ENCODE results near the gene ADGRG7. TPM values are rescaled to one million over a fixed set of nuclear protein-coding genes. Genes with fewer than 3 reads are reported as not detected.
"Not testable (repeated sequence)": the region's sequence is repeated elsewhere in the genome, so short reads cannot be mapped to it uniquely, and the experiment has no call there.

Gene ADGRG7, protein sequence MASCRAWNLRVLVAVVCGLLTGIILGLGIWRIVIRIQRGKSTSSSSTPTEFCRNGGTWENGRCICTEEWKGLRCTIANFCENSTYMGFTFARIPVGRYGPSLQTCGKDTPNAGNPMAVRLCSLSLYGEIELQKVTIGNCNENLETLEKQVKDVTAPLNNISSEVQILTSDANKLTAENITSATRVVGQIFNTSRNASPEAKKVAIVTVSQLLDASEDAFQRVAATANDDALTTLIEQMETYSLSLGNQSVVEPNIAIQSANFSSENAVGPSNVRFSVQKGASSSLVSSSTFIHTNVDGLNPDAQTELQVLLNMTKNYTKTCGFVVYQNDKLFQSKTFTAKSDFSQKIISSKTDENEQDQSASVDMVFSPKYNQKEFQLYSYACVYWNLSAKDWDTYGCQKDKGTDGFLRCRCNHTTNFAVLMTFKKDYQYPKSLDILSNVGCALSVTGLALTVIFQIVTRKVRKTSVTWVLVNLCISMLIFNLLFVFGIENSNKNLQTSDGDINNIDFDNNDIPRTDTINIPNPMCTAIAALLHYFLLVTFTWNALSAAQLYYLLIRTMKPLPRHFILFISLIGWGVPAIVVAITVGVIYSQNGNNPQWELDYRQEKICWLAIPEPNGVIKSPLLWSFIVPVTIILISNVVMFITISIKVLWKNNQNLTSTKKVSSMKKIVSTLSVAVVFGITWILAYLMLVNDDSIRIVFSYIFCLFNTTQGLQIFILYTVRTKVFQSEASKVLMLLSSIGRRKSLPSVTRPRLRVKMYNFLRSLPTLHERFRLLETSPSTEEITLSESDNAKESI
- total RNA-seq, result not detected

DNA sequence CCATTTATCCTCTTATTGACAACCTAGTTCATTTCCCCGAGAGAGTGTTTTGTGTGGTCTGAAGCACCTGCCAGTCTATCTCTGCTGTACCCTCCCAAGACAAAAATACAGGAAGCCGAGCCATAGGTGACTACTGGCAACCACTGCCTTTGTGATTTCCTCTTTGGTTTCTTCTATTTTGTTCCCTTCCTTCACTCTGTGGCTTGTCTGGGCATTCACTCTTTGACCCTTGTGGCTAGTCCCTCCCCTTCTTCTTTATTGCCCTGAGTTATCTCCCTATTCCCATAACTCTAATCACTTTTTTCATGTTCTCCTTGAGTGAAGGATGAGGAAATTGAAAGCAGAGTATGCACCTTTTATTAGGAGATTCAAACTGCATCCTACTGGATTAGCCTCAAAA lies at the start of gene ADGRG7:
ADGRG7 (plus strand) TSS at position 297 of the 400 bp plus-strand sequence. CDS start 256 bp downstream, outside the sequence.
- FAIRE-seq, result no peak

GRCh38 chr3:100560426-100560825 lies 49.0 kb upstream of the ADGRG7 start:
- no peak for FAIRE-seq
- no peak for DNase-seq (ENCODE audit: low spot score in 2 of 2)

More for the DNA sequence above, at the start of gene ADGRG7:
- no peak for DNase-seq (ENCODE audit: low spot score in 2 of 2)

- DNase-seq (ENCODE audit: low spot score in 2 of 2) (no peak), FAIRE-seq (no peak)
These were observed 47.8 kb upstream of the ADGRG7 start for GRCh38 chr3:100561459-100562158.

- no peak for FAIRE-seq
These were observed 47.1 kb upstream of the ADGRG7 start for GRCh38 chr3:100562224-100562857.

GRCh38 chr3:100563228-100563627 lies 46.2 kb upstream of the ADGRG7 start:
- DNase-seq (ENCODE audit: low spot score in 2 of 2), result no peak
- no peak for FAIRE-seq

More at GRCh38 chr3:100562224-100562857, 47.1 kb upstream of the ADGRG7 start:
- no peak for DNase-seq (ENCODE audit: low spot score in 2 of 2)

GRCh38 chr3:100563652-100564211 lies 45.7 kb upstream of the ADGRG7 start:
- FAIRE-seq (no peak), DNase-seq (ENCODE audit: low spot score in 2 of 2) (no peak)

DNA sequence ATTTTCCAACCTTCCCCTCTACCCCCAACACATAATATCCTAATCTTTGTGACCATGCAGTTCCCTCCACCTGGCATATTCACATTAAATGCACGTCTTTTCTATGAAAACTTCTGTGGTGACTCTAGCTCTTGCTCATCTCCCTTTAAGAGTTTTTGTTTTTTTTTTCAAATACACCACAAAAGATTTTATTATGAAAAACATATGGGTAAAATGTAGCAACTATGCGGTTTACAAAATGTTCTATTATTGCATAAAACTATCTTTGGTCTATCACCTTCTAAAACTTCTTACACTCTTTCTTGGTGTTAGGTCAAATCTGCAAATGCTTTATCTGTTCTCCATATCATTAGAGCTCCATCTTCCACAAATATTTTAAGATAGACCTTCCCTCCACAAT lies 38.6 kb upstream of the ADGRG7 start:
- FAIRE-seq, result no peak

GRCh38 chr3:100574536-100574935 lies 34.9 kb upstream of the ADGRG7 start:
- FAIRE-seq (no peak), DNase-seq (ENCODE audit: low spot score in 2 of 2) (no peak)

More for the DNA sequence above, 38.6 kb upstream of the ADGRG7 start:
- DNase-seq (ENCODE audit: low spot score in 2 of 2), result no peak

GRCh38 chr3:100575704-100576103 lies 33.7 kb upstream of the ADGRG7 start:
- DNase-seq (ENCODE audit: low spot score in 2 of 2) (no peak), FAIRE-seq (no peak)

GRCh38 chr3:100577382-100578008 lies 31.9 kb upstream of the ADGRG7 start:
- DNase-seq (ENCODE audit: low spot score in 2 of 2) (no peak), FAIRE-seq (no peak)

- DNase-seq (ENCODE audit: low spot score in 2 of 2), result no peak
- no peak for FAIRE-seq
These were observed 30.8 kb upstream of the ADGRG7 start for GRCh38 chr3:100578646-100579045.

DNA sequence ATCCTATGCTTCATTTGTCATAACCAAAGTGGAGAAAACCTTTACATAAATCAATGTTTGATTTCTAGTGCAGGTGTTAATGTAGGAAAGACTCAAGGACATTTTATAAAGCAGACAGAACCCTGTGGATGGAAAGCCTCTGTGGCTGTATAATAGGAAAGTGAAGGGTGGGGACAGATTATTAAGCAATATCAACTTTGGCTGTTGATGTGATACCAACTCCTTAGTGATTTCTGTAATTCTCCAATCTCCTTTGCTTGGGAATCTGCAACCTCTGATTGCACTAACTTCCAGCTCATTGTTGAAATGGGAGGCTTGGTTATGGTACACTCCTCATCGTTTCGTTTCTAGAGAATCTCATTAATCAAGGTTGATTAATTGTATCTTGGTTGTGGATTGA lies 29.3 kb upstream of the ADGRG7 start:
- DNase-seq (ENCODE audit: low spot score in 2 of 2) (no peak), FAIRE-seq (no peak)

DNA sequence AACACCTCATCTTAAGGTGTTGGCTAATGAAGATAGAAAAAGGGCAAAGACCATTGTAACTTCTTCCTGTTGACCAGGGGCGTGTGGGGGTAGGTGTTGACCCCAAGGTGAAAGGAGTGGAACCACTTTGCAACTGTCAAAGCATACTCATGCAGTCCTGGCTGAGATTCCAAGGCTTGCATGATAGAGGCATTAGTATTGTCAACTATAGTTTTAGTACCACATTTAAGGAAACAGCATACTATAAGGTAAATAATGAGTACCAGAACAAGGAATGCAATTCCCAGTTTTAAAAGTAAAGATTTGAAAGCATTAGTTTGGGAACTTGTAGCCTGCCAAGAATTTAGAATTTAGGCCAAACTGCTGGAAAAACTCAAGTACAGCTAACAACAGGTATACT lies 27.8 kb upstream of the ADGRG7 start:
- no peak for DNase-seq (ENCODE audit: low spot score in 2 of 2)
- no peak for FAIRE-seq

DNA sequence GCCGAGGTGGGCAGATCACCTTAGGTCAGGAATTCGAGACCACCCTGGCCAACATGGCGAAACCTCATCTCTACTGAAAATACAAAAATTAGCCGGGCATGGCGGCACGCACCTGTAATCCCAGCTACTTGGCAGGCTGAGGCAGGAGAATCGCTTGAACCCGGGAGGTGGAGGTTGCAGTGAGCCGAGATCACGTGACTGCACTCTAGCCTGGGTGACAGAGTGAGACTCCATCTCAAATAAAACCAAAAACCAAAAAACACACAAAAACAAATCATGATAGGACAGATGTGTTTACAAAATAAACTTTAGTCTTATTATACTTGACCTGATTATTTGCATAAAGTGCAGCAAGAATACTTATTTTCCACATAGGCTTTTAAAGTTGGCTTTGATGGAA lies 27.2 kb upstream of the ADGRG7 start:
- not testable (repeated sequence) for FAIRE-seq; DNase-seq (ENCODE audit: low spot score in 2 of 2)

DNA sequence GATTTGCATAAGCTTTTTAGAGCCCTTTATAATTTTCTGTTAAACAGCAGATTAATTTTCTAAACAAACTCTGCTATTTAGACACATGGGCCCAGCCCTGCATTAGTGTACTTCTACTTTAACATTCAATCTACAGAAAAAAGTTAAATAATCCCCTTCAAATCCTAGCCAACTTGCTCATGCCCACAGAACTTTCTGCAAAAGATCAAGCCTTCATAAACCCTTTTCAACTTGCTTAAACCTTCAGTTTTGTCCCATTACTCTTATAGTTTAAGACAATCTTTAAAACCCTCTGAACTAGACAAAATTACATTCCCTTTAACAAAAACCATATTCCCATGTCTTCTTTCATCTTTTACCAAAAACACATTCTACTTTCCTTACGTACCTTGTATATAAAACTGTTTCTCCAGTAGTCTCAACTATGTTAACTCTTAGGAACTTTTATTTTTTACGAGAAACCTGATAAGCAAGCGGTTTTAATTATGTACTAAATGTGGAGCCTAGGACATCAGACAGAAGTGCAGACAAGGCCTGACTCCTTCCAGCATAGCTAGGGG lies 25.2 kb upstream of the ADGRG7 start:
- FAIRE-seq (no peak), DNase-seq (ENCODE audit: low spot score in 2 of 2) (no peak)

DNA sequence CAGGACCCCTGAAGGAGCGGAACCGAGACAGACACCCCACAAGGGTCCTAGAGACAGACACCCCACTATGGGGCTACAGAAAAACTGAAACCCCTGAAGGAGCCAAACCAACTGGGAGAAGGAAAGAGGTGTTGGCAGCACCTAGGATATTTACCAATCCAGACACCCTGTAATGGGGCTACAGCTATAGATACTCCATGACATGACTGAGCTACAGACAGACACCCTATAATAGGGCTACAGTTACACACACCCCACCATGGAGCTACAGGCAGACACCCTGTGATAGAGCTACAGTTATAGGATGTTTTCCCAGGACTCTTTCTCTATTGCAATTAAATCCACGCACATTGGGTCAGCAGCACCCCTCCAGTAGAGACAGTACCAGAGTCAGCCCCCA lies 22.6 kb upstream of the ADGRG7 start:
- no peak for FAIRE-seq
- DNase-seq (ENCODE audit: low spot score in 2 of 2), result no peak

- FAIRE-seq, result no peak
- DNase-seq (ENCODE audit: low spot score in 2 of 2), result no peak
These were observed 21.1 kb upstream of the ADGRG7 start for GRCh38 chr3:100588251-100588650.

DNA sequence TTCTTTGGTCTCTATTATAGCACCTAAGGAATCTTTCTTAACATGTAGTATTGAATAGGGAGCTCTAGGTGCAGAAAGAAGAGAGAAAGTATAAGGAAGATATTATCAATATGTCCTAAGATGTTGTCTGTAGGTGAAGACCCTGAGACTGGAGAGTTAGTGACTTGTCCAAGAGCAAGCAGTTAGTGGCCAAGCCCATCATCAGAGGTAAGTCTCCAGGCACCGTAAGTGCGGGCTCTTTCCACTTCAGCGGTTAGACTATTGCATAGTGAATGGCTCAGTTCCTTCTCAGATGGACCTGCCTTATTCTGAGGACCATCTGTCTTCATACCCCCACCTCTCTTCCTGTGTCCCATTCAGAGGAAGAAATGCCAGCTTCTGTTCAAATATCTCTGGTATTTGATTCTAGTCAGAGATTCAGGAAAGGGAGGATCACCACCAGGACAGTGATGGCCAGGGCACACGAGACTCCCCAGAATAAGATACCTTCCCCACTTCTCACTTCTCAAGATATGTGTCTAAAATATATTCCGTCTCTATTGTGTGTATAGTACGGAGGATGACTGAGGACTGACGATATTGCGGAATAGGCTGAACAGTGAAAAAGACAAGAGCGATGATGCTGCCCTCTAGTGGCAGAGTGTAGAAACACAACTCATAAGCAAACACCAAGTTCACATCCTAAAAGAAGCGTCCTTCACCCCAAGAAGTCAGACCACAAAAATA lies 19.1 kb upstream of the ADGRG7 start:
- DNase-seq (ENCODE audit: low spot score in 2 of 2), result peak; percentile 44 to 70
- FAIRE-seq, result peak; percentile 88

- FAIRE-seq (no peak), DNase-seq (ENCODE audit: low spot score in 2 of 2) (no peak)
These were observed 18.6 kb upstream of the ADGRG7 start for GRCh38 chr3:100590840-100591147.
